HG03558 (cell line): ENCODE data around the gene TAS2R13.

Source experiments
- ATAC-seq: cut with Tn5 transposase; IDR thresholded peaks from one replicate; pipeline ENCODE4 v1.9.1; 2021; ENCODE audit warnings: moderate number of reproducible peaks; ENCODE audit not compliant: unreplicated experiment; ENCODE audit errors: extremely low read depth

TAS2R13 gene

DNA sequence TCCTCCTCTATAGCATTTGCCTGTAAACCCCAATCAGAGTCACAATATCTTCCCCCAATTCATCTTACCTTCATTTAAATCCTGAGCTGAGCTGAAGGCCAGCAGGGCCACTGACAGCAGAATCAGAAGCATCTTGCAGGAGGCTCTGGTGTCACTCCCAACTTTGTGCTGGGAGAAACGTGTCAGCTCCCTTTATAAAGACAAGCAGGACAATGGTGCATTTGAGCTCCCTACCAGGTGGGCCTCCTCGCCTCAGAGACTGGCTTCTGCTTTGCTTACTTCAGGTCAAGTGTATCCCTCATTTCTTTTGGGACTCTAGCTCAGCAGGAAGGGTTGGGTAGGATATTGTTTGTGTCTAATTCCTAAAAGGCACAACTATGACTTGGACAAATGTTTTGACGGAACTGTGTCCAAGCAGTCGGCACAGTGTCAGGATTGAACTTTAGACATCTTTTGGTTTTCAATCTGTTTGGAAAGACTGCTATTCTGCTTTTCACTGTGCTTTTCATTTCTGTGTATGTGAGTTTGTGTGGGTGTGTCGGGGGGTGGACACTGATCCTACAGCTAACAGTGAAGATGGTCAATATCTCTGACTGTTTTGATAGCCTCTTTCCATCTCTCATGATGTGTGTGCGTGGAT lies 25.2 kb downstream of the TAS2R13 start, which contains the start of gene PRH1:
Gene PRH1 (minus strand): TSS at position 170 of the 640 bp plus-strand sequence. CDS start 38 bp downstream, at position 132.
- no peak for ATAC-seq

DNA sequence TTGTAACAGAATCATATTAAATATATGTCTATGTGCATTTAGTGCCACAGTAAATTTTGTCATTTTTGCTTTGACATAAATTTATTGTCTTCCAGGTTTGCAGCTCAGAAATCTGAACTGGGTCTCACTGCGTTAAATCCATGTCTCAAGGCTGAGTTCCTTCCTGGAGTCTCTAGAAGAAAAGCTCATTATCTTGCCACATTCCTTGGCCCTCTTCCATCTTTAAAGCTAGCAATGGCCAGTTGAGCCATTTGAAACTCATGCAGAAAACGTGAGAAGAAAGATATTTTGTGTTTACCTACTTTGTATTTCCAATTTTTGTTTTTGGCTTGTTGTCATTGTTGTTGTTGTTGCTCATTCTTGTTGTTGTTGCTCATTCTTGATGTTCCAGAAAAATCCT lies 36.0 kb downstream of the TAS2R13 start:
- ATAC-seq, result no peak

DNA sequence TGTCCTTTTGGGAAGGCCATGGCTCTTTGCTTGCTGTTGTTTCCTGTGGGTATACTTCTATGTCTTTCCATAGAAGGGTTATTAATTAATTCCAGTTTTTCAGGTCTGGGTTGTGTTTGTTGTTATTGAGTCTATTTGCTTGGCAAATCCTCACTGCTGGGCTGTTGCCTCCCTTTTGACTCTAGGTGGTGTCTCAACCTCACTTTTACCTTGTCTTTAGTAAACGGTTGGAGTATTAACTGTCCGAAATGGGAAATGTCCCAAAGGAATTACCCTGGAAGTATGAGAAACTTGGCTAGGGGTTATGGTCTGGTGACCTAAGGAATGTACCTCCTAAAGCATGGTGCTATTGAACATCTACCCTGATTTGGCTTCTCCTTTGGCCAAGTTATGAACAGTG lies 42.0 kb downstream of the TAS2R13 start:
- no peak for ATAC-seq

DNA sequence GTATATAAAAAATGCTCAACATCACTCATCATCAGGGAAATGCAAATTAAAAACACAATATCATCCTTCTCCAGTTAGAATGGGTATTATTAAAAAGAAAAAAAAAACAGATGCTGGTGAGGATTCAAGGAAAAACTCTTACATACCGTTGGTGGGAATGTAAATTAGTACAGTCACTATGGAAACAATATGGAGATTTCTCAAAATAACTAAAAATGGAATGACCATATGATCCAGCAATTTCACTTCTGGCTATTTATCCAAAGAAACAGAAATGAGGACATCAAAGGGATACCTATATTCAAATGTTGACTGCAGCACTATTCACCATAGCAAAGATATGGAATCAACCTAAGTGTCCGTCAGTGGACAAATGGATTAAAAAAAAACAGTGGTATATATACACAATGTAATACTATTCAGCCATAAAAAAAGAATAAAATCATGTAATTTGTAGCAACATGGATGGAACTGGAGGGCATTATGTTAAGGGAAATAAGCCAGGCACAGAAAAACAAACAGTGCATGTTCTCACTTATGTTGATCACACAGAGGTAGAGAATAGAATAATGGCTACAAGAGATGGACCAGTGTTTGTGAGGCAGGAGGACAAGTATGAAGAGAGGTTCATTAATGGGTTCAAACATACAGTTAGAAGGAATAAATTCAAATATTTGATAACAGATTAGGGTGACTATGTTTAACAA lies 45.7 kb downstream of the TAS2R13 start:
- no peak for ATAC-seq

DNA sequence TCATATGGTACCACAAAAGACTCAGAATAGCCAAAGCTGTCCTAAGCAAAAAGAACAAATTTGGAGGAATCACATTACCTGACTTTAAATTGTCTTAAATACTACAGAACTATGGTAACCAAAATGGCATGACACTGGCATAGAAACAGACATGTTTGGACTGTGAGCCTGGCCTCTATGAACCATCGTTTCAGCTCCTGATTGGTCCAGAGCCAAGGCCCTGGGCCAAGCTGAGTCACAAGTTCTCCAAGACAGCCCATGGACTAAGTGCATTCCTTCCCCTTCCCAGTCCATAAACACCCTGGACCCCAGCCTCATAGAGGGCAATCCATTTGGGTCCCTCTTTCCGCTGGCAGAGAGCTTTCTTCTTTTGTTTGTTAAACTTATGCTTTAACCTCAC lies 48.0 kb downstream of the TAS2R13 start:
- ATAC-seq, result no peak
